NCI-H446 treated with DMSO at 0.1 percent for 48 hours (cell line): ENCODE results near the gene SDK2.

Experiments used
- DNase-seq: peaks from one replicate; lab custom pipeline; 2025; lab: John Stamatoyannopoulos, UW

The SDK2 gene

DNA sequence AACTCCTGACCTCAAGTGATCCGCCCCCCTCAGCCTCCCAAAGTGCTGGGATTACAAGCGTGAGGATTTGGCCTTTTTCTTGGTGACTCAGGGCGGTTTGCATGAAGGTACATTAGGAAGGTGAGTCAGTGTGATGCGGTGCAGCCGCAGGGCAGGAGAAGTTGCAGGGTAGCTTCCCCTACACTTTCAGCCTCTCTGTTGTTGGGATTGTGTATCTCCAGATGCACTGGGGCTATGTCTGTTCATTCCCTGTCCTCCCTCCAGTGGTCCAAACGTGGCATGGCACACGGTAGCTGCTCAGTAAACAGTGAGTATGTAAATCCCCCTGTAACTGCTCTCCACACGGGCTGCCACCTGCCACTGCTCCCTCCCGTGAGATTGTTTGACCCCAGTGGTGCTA, 223.3 kb downstream of the SDK2 start:
- DNase-seq: no peak

- no peak for DNase-seq
Measured at GRCh38 chr17:73419881-73420280, 224.4 kb downstream of the SDK2 start.

GRCh38 chr17:73419051-73419450, 225.2 kb downstream of the SDK2 start:
- DNase-seq: no peak

- no peak for DNase-seq
Measured at GRCh38 chr17:73415782-73416181, 228.5 kb downstream of the SDK2 start.

DNA sequence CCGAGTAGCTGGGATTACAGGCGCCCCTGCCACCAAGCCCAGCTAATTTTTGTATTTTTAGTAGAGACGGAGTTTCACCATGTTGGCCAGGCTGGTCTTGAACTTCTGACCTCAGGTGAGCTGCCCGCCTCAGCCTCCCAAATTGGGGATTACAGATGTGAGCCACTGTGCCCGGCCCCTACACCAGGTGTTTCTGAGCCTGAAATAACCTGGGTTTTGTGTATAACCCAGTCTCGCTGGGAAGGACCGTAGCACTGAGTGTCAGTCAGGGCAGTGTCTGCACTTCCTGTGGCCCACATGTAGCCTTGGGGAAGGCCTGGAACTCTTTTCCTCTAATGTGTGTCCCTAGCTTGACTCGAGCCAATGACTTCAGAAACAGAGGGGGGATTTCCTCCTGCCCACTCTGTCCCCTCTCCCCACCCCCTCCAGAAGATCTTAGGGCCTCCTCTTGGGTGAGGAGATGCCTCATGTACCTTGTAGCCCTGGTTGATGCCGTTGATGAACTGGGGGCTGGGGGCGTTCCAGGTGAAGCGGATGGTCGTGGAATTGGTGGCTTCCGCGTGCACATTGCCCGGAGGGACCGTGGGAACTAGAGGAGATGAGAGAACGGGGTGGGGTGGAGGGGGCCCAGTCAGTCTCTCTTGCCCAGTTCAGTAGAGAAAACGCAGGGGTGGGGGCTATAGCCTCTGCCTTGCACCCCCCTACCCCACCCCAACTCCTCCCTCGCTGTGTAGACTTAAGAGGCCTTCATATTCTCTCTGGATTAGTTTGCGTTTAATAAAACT, 229.9 kb downstream of the SDK2 start:
- no peak for DNase-seq

DNA sequence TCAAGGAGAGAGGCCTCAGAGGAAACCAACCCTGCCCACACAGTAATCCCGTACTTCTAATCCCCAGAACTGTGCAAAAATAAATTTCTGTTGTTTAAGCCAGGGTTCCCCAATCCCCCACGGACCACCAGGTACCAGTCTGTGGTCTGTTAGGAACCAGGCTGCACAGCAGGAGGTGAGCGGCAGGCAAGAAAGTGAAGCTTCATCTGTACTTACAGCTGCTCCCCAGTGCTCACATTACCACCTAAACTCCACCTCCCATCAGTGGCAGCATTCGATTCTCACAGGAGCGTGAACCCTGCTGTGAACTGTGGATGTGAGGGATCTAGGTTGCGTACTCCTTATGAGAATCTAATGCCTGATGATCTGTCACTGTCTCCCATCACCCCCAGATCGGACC, 231.3 kb downstream of the SDK2 start:
- no peak for DNase-seq

DNA sequence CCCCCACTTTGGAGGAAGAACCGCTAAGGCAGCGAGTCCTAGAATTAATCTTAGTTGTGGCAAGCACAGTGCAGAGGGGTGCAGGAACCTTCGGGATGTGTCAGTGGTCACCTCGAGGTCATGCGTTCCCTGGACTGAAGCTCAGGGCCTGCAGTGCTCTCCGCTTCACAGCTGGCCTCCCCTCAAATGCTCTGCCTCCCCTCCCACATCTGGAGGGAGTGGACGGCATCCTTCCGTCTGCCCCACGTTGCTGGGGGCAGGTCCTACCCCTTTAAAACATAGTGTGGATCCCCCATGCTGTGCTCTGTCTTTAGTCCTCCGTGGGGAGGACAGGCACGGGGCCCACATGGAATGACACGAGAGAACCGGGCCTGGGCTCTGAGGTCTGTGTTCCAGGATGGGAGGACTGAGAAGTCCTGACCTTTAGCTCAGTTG, 232.9 kb downstream of the SDK2 start:
- DNase-seq: no peak

DNA sequence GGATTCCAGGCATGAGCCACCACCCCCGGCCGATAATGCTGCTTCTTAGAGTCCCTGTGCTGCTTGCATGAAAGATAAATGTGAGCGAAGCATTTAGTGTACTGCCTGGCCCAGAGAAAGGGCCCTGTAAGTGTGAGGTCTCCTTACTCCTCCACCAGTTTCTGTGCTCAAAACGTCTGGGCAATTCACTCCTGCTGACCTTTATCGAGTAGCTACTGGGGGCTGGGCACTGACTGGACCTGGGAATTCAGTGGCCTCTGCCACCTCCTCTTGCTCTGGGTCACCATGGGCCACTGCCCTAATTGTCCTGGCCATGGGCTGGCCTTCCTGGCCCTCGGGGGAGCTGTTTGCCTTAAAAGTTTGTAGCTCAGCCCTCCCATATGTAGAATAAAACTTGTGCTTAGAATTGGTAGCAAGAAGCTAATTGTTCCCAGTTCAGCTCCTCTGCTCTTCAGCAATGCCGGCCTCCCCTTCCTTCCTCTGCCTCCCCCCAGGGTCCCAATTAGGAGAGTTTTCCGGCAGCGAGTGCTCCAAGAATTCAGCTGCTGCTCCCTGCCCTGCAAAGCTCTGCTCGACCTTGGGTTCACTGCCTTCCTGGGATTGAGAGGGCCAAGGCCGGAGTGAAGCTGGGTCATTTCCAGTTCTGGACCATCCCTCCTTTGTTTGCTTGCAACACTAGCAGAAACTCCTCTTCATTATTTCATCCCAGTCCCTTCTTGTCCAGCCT, 233.5 kb downstream of the SDK2 start:
- DNase-seq: no peak

GRCh38 chr17:73404246-73404645, 240.0 kb downstream of the SDK2 start:
- DNase-seq: no peak

DNA sequence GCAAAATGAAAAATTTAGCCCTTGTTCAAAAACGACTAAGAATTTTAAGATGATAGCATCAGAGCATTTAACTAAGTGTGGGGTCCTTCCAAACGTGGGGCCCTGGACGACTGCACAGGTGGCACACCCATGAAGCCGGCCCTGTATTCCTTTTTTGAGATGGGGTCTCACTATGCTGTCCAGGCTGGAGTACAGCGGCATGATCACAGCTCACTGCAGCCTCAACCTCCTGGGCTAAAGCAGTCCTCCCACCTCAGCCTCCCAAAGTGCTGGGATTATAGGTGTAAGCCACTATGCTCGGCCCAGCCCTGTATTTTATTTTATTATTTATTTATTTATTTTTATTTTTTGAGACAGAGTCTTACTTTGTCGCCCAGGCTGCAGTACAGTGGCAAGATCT, 241.8 kb downstream of the SDK2 start:
- DNase-seq: no peak

GRCh38 chr17:73401911-73402310, 242.3 kb downstream of the SDK2 start:
- DNase-seq: no peak

DNA sequence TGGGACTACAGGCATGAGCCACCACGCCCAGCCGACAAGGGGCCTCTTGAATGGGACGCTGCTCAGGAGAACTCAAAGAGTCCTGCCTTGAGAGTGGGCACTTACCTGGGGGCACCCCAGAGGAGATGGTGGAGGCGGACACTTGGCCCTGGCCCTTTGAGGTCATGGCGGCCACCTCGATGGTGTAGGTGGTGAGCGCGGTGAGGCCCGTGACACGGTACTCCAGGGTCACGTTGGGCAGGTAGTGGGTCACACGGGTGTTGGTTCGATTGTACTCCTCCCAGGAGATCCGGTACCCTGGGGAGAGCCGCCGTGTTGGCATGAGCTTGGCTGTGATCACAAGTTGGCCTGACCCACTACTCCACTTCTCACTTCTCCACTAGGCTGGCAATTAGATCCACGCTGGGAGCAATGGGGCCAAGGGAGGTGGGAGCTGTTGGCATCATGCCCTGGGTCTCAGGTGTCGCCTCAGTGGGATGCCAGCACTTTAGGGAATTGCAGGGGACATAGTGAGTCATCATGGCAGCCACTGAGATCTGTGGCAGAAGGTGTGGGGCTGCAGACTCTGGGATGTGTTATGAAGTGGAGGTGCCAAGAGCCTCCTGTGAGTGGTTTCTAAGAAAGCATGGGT, 243.2 kb downstream of the SDK2 start:
- DNase-seq: no peak

DNA sequence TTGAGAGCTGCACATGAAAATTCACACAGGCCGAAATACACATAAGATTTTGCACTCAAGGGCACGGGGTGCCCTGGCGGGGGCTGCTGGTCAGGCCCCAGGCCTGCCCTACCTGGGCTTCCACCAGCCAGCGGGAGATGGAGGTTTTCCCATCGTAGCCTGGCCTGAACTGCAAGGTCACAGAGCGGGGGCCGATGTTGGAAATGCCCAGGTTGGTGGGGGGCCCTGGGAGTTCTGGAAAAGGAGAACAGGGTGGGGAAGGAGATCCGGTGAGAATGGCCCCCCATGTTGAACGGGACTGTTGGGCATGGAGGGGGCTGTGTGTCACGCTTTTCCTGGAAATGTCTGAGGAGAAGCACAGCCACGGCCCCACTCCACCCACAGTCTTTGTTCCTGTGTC, 245.2 kb downstream of the SDK2 start:
- no peak for DNase-seq

GRCh38 chr17:73397856-73398540, 246.2 kb downstream of the SDK2 start:
- DNase-seq: no peak

DNA sequence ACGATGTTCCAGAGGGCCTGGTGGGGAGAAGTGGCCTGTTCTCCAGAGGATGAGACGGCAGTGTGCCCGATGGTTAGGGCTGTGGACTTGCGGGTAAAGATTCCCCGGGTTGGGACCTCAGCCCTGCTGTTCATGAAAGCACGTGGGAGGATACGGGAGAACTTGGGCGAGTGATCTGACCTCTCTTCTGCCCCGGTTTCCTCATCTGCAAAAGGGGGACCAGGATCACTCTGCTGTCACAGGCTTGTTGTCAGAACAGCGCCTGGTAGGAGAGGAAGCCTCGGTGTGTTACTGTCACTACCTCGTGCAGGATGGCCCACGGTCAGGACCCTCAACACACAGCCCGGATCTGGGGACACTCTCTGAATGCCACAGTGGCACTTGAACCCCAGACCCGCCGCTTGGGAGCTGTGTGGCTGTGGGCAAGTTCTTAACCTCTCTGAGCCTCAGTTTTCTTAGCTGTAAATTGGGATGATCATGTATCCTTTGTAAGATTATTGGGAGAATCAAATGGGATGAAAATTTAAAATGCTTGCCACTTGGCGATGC, 246.9 kb downstream of the SDK2 start:
- no peak for DNase-seq

GRCh38 chr17:73396431-73397277, 247.6 kb downstream of the SDK2 start:
- DNase-seq: no peak

- no peak for DNase-seq
Measured at GRCh38 chr17:73394512-73395450, 249.5 kb downstream of the SDK2 start.

DNA sequence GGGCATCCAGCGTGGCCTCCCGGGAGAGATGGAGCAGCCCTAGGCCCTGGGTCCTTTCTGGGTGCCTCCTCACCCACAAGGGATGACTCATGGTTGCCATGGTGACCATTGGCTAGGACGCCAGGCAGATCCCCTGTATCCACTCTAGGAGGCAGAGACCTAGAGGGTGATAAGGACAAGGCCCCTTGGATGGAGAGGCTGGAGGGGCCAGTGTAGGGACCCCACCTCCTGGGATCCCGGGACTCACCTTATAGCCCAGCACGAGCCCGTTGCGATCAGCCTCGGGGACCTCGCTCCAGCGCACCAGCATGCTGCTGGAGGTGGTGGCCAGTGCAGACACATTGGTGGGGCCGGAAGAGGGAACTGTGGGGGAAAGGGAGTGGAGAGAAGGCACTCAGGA, 250.3 kb downstream of the SDK2 start:
- DNase-seq: no peak

DNA sequence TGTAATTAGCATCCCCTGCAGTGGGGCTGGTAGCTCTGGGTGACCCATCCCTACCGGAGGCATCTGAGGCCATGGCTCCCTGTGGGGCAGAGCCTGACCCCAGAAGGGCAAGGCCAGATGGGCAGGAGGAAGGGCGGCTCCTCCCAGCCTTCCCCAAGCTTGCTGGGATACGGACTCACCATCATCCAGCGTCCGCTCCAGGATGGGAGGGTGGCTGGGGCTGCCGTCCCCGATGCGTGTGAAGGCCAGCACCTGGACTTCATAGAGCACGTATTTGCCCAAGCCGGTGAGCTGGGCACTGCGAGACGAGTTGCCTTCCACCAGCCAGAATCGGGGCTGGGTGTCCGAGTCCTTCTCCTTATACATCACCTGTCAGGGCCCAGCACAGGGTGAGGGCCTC, 250.9 kb downstream of the SDK2 start:
- no peak for DNase-seq
